ENCODE results near the gene SHLD1. TPM values are rescaled to one million over a fixed set of nuclear protein-coding genes. Genes with fewer than 3 reads are reported as not detected.

Gene SHLD1
- total RNA-seq, 1 experiment from 2014 or later = 2.4 TPM

DNA sequence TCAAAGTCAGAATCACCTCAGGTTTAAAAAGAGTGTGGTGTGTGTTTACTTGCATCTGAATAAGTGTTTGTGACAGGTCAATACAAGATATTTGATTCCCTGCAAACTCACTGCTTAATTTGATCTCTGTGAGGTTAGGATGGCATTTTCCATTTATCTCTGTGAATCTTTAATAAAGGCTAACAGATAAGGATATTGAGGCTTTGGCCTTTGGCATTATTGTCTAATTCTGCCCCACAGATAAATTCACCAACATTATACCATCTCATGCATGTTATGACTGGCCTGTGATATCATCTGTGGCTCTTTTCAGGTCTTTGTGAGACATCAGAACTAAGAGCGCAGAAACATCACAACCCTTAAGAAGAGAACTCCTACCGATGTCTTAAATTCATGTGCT is 115.4 kb downstream of the SHLD1 start:
- no peak overlapping the region for H3K9ac ChIP-seq (ENCODE audit: low read length)
- no peaks in the 10 kb centered on the region for H3K36me3 ChIP-seq (ENCODE audit: control insufficient read depth in 1 of 2, insufficient read depth in 2 of 2, low read length in 2 of 2)
- no peaks in the 10 kb centered on the region for H4K20me1 ChIP-seq (ENCODE audit: insufficient read depth)
- H2AFZ ChIP-seq (ENCODE audit: low read depth, low read length, poor library complexity, severe bottlenecking) = no peak overlapping the region
- no peak overlapping the region for H3K4me2 ChIP-seq (ENCODE audit: low read length)
- peaks cover 0 to 9% of the 10 kb centered on the region in 2 experiments; a peak in 1 of 4 replicates for H3K4me1 ChIP-seq (ENCODE audit: control insufficient read depth in 1 of 2, insufficient read depth in 2 of 2, low read length in 2 of 2)
- H3K9me3 ChIP-seq (ENCODE audit: control insufficient read depth in 1 of 2, insufficient read depth in 1 of 2, low read depth in 1 of 2, low read length in 2 of 2) = no peaks in the 10 kb centered on the region
- no peaks in the 10 kb centered on the region for H3K79me2 ChIP-seq (ENCODE audit: insufficient read depth, low read length)
- TF ChIP-seq EGR1 (IDR thresholded peaks at IDR 0.05; ENCODE audit: low read depth) (no peak), JUND (IDR thresholded peaks at IDR 0.05) (no peak), SRF (IDR thresholded peaks at IDR 0.05; ENCODE audit: low read depth) (no peak), EZH2 (IDR thresholded peaks at IDR 0.05) (no peak), SIN3A (IDR thresholded peaks at IDR 0.05; ENCODE audit: low read depth) (no peak), ZNF274 (IDR thresholded peaks at IDR 0.05; ENCODE audit: low read depth, low read length) (no peak), ELF1 (IDR thresholded peaks at IDR 0.05; ENCODE audit: borderline replicate concordance, low read depth) (no peak), ZFX (IDR thresholded peaks at IDR 0.05) (no peak)
- TF ChIP-seq, protein P1, sequence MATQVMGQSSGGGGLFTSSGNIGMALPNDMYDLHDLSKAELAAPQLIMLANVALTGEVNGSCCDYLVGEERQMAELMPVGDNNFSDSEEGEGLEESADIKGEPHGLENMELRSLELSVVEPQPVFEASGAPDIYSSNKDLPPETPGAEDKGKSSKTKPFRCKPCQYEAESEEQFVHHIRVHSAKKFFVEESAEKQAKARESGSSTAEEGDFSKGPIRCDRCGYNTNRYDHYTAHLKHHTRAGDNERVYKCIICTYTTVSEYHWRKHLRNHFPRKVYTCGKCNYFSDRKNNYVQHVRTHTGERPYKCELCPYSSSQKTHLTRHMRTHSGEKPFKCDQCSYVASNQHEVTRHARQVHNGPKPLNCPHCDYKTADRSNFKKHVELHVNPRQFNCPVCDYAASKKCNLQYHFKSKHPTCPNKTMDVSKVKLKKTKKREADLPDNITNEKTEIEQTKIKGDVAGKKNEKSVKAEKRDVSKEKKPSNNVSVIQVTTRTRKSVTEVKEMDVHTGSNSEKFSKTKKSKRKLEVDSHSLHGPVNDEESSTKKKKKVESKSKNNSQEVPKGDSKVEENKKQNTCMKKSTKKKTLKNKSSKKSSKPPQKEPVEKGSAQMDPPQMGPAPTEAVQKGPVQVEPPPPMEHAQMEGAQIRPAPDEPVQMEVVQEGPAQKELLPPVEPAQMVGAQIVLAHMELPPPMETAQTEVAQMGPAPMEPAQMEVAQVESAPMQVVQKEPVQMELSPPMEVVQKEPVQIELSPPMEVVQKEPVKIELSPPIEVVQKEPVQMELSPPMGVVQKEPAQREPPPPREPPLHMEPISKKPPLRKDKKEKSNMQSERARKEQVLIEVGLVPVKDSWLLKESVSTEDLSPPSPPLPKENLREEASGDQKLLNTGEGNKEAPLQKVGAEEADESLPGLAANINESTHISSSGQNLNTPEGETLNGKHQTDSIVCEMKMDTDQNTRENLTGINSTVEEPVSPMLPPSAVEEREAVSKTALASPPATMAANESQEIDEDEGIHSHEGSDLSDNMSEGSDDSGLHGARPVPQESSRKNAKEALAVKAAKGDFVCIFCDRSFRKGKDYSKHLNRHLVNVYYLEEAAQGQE (IDR thresholded peaks at IDR 0.05; ENCODE audit: low read depth) = no peak
- TF ChIP-seq, protein P2, sequence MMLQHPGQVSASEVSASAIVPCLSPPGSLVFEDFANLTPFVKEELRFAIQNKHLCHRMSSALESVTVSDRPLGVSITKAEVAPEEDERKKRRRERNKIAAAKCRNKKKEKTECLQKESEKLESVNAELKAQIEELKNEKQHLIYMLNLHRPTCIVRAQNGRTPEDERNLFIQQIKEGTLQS (IDR thresholded peaks at IDR 0.05) = no peak
- BruUV-seq (replicated peaks) = no TSS peak
- no peak overlapping the region for H3K4me3 ChIP-seq (replicated peaks in 1 of 2; ENCODE audit: low read depth in 1 of 2, low read length in 2 of 2)
- H3K27ac ChIP-seq (ENCODE audit: low read depth, low read length) = no peak overlapping the region
- H3K27me3 ChIP-seq (ENCODE audit: insufficient read depth, low read length) = no peaks in the 10 kb centered on the region
- POLR2A ChIA-PET = no interaction called here
- no peaks in the 10 kb centered on the region for H3K9me2 ChIP-seq (ENCODE audit: insufficient read depth)
- intact Hi-C loops (cut with micrococcal nuclease) = no loop called here
- ATAC-seq (no peak), DNase-seq (ENCODE audit: low read depth, low spot score) (no peak)
- RAD21 ChIA-PET (ENCODE audit: low non-redundant PET in 1 of 2, low total read pairs in 2 of 2, uncharacterized antibody in 2 of 2, unreplicated experiment in 2 of 2) = no interaction called here
- CTCF ChIA-PET = no interaction called here

Data from HCT116 (cell line).